Right hindlimb (tissue), 1 donor: ENCODE measurements around the gene ZNF354C.
A peak's percentile ranks its signal among the peaks of the same experiment; 100 is the strongest.

Experiments
- DNase-seq: peaks from one replicate; pipeline ENCODE4 v3.0.0-alpha.2; 2018

ZNF354C gene

DNA sequence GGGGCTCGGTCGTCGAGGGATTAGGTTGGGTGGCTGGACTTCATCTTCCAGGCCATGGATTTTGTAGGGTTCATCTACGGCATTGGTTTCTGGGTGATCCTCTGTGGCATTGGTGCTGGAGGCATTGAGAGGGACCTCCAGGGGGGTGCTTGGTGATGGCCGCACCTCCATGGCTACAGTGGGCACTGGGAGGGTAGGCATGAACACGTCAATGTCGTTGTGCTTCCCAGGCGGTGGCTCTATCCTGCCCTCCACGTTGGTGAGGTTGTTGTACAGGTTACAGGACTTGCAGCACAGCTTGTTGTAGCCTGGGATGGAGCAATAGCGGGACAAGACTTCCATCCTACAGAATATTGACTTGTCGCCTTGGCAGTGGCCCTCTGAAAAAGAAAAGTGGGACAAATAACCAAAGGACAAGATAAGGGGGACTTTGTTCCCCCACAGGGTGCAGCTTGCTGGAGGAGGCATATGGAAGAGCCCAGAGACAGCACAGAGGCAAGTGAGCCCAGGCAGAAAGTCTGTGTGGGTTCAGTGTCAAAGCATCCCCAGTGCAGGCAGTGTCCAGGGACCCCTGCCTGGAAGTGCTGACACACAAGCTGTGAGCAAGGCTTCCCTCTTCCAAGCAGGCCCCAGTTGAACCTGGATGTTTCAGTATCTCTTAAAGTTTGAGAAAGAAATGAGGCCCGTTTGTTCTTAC, 53.9 kb downstream of the ZNF354C start:
- DNase-seq = no peak

DNA sequence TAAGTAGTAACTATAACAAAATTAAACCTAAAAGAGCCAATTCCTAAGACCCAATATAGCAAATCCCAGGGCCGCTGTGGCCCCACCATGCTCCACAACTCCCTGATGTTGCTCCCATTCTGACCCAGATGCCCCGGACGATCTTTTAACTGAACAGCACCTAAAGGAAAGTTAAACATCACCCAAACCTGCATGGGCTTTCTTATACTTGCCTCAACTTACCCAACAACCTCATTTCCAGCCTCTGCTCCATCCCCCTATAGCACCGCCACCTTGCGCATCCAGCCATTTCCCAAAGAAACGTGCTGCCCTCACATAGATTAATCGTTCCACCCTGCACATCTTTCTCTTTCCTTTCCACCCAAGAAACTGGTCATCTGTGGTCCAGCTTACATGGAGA, 54.6 kb downstream of the ZNF354C start:
- DNase-seq = no peak

DNA sequence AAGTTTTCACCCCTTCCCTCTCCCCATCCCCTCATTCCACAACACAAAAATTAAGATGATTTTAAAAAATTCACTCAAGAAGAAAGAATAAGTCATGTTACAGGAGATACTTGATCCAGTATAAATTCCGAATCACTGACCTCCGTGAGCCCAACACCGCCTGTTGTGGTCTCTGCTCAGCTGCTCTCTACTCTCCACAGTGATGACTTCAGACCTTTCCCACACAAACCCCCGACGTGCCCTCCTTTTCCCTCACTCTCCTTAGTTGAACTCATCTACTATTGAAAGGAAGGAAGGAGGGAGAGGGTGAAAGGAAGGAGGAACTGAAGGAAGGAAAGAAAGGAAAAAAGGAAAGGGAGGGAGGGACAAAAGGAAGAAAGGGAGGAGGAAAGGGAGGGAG, 55.1 kb downstream of the ZNF354C start:
- no peak for DNase-seq

DNA sequence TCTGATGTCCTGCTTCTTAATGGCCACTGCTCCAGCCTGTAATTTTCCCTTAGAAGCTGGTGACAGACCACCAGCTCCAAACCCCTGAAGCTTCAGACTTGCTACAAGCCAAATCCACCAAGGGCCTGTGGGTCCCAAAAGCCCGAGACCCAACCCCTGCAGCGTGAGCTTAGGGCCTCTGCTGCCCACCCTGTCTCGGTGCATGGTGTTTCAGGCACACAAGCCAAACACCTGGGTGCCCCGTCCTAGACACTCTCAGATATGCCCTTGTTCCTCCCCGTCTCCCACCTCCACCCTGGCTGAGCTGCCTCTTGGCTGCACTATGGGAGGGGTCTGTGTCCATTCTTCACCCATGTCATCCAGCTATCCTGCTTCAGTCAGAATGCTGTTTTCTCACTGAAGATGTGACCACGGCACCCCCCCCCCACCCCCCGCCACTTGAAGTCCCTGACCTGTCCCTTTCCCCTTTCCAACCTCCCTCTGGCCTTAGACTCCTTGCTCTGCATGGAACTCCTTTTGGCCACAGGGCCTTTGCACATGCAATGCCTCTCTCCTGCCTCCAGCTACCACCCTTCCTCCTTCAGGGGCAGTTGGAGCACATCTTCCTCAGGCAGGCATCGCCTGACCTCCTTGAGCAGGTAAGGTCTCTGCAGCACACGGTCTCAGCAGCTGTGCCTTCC, 55.8 kb downstream of the ZNF354C start:
- DNase-seq = peak; percentile 10

DNA sequence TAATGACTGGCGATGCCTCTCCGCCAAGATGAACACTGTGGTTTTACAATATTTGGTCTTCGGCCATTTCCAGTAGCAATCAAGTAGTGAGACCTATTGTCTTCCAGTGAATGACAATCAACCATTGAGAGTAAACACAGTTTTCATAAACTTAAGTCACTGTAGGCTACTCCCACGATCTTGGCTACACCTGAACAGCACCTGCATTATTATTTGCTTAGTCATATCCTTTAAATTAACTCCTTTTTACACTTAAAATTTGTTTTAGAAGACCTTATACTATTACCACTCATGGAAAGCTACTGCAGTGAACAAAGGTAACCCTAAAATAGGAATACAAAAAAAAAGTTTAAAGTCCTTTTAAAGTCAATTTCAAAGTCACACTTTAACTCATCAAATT, 58.2 kb downstream of the ZNF354C start:
- no peak for DNase-seq

DNA sequence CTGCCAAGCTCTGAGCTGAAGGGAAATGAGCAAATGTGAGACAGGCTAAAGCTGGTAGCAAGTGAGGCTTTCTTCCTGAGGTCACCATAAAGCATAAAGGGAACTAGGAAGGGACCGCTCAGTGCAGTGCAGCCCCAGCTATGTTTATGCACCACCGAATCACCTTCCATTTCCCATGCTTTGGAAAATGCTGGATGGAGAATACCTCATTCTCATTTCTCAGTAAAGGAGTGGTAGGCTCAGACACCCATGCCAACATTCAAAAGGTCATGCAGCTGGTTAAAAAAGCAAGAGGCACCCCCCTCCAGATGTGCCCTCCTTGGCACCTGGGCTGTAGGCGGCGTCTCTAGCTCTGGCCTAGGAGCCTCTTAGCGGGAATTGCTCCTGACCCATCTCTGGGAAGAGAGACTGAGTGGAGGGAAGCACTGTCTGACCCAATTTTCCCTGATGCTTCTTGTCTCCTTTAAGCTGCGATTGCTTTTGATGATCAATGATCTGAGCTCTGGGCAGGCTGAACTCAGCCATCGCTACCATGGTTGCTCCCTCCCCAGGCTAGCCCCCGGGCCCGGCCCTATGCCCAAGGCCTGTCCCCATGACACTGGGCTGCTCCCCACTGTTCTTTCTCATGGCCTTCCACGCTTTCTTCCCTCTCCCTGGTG, 58.7 kb downstream of the ZNF354C start:
- no peak for DNase-seq

DNA sequence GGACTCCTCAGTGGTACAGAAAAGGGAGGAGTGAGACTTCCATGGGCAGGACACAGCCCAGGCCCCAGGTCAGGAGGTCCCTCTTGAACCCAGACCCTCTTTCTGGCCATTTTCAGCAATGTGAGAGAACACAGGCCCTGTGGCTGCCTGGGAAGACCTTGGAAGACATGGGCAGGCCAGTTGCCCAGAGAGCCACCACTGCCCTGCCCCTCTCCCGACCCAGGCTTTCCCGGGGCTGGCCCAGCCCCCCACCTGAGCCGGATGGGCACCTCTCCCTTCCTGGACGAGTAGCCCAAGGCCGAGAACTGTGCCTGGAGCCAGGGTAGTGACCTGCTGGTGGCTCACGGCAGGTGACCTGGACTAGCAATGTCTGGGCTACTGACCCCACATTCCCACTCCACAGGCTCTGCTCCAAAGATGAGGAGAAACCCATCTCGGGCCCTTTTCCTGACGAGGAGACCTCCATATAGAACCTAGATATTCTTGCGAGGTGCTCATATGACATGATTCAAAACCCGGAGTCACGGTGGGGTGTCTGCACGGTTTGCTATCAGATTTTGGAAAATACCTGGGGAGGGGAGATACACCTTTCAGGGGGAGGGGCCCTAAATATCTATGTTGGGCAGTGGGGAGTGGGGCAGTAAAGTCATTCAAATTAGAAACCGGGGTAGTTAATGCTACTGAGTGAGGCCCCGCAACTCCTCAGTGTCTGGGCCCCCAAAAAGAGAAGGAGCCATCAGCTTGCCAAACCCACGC, 59.4 kb downstream of the ZNF354C start:
- DNase-seq = peak; percentile 9

DNA sequence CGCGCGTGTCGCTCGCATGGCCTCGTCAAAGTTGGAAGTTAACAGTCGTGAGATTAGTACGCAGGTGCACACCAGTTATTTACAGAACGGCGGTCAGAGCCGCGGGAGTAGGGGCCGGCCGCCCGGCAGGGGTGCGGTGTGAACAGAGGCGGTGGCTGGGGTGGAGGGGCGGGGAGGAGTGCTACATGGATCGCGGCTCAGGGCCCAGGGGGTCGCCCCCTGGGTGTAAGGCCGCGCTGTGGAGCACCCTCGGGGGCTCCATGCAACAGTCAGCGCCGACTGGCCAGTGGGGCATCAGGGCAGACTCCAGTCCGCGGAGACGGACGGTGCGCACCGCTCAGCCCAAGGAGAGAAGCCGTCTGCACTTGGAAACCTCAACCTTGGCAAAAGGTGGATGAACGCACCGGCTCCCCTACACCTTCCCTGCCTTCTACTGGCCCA, 60.3 kb downstream of the ZNF354C start:
- DNase-seq = peak; percentile 4

DNA sequence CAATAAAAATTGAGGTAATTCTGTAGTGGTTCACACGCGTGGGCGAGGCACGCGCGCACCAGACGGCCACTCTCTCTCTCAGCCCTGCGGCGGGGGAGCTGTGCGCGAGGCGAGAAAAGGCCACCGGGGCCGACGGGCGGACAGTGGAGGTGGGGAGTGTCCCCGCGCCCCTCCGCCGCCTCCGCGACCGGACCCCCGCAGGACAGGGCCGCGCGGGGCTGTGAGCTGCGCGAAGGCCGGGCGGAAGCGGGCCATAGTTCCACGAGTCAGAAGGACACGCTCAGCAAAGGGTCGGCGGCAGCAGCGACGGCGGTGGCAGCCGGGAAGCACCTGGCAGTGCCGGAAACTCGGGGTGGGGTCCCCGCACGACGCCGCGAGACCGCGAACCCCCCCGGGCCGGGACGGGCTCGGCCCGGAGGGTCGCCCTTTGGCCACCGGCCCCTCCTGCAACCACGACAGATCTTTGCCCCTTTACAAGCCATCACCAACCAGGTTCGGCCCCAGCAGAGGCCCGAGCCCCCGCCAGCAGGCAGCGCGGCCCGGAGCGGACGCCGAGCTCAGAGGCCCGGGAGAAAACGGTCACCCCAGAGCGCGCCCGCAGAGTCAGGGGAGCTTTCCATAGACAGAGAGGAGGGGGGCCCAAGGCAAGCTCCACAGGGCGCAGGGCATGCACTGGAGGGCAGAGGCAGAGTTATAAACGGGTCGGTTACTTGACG, 60.9 kb downstream of the ZNF354C start:
- peak; percentile 12 for DNase-seq

DNA sequence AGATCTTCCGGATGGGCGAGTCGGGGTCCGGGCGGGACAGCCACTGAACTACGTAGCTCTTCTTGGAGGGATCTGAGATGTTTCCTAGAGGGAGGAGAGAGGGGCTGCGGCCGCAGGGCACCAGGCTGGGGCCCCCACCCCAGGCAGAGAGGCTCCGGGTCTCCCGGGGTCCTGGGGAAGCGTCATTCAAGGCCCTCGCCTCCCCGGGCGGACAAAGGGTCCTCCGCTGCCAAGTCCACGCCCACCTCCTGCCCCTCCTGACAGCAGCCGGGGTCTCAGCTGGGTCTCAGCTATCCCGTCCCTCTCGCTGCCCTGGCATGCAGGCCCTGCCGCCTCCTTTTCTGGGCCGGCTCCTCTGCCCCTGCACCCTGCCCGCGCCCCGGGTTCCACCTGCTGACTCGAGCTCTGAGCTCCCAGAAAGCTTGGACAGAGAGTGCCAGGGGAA, 61.5 kb downstream of the ZNF354C start:
- DNase-seq = peak; percentile 13

DNA sequence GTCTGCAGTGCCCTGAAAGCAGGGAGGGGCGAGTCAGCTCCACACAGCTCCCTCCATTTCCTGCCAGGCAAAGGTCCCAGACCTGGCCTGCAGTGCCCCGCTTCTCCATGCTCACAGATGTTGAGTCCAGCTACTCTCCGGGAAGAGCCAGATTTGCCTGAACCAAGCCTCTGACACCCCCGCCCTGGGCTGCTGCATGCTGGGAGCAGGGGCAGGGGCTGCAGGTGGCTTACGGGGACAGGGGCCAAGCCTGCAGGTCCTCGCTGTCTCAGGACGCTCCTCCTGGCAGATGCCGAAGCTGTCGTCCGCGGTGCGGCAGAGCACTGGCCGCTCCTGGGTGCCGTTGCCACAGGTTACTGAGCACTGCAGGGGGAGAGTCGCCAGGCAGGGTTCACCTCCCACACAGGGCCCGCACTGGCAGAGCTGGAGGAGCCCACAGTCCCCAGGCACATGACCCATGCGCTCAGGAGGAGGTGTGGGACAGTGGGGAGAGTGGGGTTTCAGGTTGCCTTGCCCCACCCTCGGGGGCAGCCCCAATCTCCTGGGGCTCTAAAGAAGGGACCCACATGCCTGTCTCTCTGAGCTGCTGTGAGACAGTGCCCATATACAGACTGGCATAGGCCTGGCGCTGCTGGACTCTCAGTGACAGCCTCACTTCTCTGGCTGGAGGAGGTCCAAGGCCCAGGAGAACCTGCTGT, 62.4 kb downstream of the ZNF354C start:
- DNase-seq = peak; percentile 10

DNA sequence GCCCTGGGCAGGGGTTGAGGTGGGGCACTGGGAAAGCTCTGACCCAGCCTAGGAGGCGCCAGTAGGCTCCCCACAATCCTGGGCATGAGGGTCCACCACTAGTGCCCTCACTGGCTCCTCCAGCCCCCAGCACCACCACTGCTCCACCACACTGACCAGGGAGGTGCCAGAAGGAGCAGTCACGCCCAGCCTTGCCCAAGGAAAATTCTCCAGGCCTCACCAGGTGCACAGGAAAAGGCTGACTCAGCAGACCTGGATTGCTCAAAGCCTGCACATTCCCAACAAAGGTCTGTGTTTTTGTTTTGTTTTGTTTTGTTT, 62.9 kb downstream of the ZNF354C start:
- no peak for DNase-seq

DNA sequence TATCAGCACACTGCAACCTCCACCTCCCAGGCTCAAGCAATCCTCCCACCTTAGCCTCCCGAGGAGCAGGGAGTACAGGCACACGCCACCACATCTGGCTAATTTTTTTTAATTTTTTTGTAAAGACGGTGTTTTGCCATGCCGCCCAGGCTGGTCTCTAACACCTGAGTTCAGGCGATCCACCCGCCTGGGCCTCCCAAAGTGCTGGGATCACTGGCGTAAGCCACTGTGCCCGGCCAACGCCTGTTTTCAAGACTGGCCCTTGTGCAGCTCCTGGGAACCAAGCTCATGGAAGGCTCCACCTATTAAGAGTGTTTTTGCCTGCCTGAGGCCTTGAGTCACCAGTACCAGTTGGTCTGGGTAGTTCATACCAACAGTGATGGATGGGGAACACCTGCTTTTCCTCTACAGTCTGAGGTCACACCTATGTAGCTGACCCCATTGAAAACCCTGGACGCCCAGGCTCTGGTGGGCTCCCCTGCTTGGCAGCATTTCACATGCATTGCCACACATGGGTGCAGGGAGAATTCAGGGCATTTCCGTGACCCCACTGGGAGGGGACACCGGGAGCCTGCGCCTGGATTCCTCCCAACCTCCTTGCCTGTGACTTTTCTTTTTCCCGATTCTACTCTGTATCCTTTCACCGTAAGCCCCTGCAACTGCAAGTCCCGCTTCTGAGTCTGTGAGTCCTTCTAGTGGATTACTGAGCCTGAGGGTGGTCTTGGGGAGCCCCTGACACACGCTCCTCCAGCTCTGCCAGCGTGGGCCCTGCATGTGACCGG, 63.5 kb downstream of the ZNF354C start:
- peak; percentile 7 for DNase-seq

DNA sequence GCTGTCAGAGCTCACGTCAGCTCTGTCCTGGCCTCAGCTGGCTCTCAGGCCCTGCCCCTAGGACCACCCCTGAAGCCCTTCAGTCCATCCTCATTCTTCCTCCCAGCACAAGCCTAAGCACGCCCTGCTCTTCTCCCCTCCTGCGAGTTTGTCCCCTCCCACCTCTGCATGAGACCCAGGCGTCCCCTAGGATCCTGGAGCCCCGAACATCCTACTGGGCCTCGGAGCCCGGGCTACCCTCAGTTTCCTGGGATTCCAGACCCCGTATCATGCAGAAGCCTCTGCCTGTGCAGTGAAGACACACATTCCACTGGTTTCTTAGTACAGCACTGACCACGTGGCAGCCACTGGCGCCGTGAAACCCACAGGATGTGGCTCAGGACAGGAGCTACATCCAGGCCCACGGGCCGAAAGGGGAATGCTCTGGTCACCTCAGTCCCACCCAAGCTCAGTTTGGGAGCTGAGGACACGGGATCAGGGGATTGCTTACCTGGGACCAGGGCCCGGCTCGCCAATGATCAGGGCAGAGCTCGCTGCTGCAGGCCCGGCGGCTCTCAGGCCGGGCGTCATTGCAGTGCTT, 64.2 kb downstream of the ZNF354C start:
- peak; percentile 10 for DNase-seq

DNA sequence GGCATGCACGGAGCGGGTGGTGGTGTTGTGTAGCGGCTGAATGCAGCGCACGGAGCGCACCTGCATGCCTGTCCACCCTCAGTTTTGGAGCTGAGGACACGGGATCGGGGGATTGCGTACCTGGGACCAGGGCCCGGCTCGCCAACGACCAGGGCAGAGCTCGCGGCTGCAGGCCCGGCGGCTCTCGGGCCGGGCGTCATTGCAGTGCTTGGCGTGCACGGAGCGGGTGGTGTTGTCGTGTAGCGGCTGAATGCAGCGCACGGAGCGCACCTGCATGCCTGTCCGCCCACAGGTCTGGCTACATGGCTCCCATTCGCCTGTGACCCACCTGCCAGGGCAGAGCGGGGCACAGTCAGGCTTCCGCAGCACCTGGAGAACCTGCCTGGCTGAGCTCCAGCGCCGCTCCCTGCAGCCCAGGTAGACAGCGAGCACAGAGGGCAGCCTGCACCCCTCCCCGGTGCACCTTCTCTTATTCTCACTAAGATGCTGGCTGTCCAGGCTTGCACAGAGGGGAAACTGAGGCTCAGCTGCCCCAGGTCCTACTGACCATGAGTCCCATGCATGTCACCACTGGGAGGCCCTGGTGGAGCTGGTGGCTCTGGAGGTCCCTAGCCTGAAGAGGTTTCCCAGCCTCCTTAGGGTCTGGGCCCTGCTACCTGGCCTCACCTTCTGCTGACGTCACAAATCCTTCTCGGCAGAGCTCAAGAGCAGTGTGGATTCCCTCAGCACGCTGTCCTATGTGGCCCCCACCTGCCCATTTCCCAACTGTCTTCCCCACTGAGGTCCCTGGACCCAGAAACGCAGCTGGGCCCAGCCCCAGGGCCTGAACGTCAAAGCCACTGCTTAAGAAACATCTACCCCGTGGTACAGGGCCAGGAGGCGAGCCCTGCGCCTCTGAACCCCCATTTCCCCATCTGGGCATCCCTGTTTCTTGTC, 64.9 kb downstream of the ZNF354C start:
- peak; percentile 10 for DNase-seq

DNA sequence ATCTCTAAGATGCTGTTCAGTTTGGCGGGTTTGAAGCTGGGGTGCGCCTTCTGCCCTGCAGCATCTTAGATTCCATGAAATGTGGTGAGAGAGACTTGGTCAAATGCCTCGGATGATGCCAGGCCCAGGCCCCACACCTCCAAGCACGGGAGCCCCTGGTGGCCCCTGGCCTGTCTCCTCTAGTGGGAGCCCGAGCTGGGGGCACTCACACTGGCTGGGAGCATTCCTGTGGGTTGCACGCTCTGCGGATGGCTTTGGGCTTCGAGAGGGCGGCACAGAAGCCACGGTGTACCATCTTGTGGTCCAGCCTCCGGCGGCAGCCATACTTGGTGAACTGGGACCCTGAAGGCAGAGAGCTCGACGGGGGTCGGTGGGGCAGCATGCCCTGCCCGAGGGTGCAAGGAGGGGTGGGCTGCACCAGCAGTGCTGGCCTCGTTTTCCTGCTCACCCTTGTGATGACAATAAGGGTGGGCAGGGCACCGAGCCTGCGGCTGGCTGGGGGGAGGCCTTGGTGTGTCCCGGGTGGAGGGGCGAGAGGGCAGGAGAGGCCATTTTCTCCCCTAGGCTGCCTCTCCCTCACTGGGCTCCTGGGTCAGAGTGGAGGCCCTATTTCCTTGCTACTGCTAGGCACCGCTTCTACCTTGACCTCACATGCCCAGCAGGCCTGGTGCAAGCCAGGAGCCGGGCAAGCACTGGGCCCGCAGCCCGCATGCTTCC, 65.8 kb downstream of the ZNF354C start:
- DNase-seq = peak; percentile 6

DNA sequence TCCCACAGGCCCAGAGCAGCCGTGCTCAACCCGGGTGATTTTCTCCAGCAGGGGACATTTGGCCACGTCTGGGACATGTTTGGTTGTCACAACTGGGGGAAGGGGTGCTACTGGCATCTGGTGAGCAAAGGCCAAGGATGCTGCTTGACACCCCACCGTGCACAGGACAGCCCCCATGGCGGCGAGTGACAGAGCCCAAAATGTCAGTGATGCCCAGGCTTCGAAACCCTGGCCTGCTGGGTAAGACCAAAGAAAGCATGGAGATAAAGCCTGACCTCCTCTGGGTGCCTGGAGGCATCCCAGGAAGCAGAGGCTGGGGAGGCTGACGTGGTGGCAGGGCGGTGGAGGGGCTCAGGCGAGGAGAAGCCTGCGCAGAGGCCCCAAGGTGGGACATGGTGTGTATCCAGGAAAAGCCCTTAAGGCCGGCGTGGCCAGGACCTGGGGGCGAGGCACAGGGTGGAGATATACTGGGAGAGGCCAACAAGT, 66.4 kb downstream of the ZNF354C start:
- peak; percentile 5 for DNase-seq

DNA sequence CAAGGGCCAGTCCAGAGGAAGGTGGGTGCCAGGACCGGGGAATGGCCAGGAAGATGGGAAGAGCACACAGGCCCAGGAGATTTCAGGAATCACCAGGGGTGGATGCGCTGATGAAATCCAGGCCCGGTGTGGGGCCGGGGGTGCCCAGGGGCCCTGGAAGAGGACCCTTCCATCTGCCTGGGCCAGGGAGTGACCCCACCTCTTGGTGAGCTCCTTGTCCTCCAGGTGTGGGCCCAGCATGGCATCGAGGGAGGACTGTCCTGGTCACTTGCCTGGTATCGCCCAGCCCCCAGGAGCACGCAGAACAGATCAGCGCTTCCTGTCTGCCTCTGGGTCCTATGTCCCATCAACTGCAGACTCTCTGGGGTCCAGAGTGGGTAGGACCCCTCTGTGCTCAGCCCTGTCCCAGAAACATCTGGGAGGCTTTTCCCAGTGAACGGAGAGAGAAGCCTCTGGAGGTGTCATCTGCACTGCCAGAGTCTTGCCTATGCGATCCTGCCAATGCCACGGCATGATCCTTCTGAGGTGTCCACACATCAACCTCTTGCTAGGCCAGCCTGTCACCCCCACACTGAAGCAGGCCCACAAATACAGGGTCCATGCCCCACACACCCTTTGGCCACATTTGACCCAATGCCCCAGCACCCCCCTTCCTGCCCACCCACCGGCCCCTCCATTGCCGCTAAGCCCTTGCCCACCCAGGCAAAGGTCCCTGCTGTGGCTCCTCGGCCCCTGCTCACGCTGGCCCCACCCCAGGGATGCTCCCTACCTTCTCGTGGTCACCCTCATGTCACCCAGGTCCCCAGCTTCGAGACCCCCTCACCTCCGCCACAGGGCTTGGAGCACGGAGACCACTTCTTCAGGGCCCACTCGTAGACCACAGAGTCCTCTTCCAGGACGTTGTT, 67.2 kb downstream of the ZNF354C start:
- DNase-seq = peak; percentile 16
